Suprapubic skin (tissue), 4 donors: ENCODE data around the gene TRIM47. TPM values are rescaled to one million over a fixed set of nuclear protein-coding genes. Genes with fewer than 3 reads are reported as not detected.

ENCODE experiments used
- DNase-seq, 2 donors: peaks; one replicate each; pipeline ENCODE4 v3.0.0-alpha.2; 2019; ENCODE audit warnings: low spot score in 2 of 2
- H3K27ac ChIP-seq: fragments of 200-600 bp; sonication (generic); one replicate; pipeline ENCODE4 v1.5.1; 2019
- H3K27me3 ChIP-seq: fragments of 200-600 bp; sonication (generic); one replicate; pipeline ENCODE4 v1.5.1; 2019
- H3K36me3 ChIP-seq: fragments of 200-600 bp; sonication (generic); one replicate; pipeline ENCODE4 v1.5.1; 2019
- H3K4me1 ChIP-seq: fragments of 200-600 bp; sonication (generic); one replicate; pipeline ENCODE4 v1.5.1; 2019
- H3K4me3 ChIP-seq: fragments of 200-600 bp; sonication (generic); one replicate; pipeline ENCODE4 v1.5.1; 2019; ENCODE audit warnings: mild to moderate bottlenecking
- H3K9me3 ChIP-seq: fragments of 200-600 bp; sonication (generic); one replicate; pipeline ENCODE4 v1.5.1; 2019
- EP300 ChIP-seq: sonication (generic); formaldehyde crosslinking; IDR thresholded peaks from one replicate; pipeline ENCODE4 v1.6.1; 2017; ENCODE audit warnings: antibody characterized with exemption
- POLR2A ChIP-seq, 2 donors: fragments of 450-650 bp; IDR thresholded peaks; one replicate each; pipeline ENCODE4 v1.6.1; 2017; ENCODE audit warnings: antibody characterized with exemption in 2 of 2, mild to moderate bottlenecking in 2 of 2, moderate library complexity in 2 of 2
- POLR2AphosphoS5 ChIP-seq, 3 donors: sonication (generic); formaldehyde crosslinking; IDR thresholded peaks; one replicate each; pipeline ENCODE4 v1.6.1; 2017; ENCODE audit warnings: antibody characterized with exemption in 3 of 3
- WGBS: methylation state at CpG from one replicate; pipeline ENCODE4 v1.1.5; 2018; 5-methylcytosine and 5-hydroxymethylcytosine counted together
- total RNA-seq, 4 donors: library from RNA; depleted of rRNA; stranded (reverse); fragments of >200 nt; gene quantifications; one replicate each; pipeline ENCODE4 v1.1.0, GENCODE V29; 2016
- TF ChIP-seq, protein P1 (sequence below), 2 donors: fragments of 200-600 bp in 1 of 2; fragments of 450-650 bp in 1 of 2; sonication (generic) in 1 of 2; IDR thresholded peaks; one replicate each; pipeline ENCODE4 v1.5.1; 2016 to 2019; ENCODE audit warnings: antibody characterized with exemption in 2 of 2, mild to moderate bottlenecking in 1 of 2, moderate library complexity in 1 of 2

TRIM47 gene
- total RNA-seq, 4 donors from 2014 or later, result 22.8 to 43.1 (median 27.7) TPM

DNA sequence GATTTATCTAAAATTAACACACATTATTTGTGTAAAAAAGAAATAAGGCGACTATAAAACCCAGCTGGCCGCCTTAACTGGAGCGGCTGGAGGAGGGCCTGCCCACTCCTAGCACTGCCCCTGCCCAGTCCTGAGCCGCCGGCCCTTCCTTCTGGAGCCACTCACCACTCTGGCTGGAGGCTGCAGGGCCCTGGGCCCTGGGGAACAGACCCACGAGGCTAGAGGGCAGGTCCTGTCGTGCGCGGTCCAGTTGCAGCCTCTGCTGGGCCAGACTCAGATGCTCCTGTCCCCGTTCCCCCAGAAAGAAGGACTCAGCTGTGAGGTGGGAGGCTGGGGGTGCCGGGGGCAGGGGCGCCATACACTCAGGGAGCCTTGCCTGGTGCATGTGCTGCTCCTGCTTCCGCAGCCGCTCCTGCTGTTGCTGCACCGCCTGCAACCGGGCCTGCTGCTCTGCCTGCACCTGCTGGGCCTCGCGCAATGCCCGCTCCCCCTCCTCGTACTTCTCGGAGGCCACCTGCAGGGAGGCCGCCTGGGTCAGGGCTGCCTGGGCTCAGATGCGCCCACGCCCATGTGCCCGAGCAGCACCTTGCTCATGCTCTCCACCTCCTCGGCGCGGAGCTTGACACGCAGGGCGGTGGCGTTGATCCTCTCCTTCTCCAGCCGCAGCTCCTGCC is 35.3 kb upstream of the TRIM47 start:
- TF ChIP-seq POLR2AphosphoS5 (IDR thresholded peaks at IDR 0.05) (no peak), POLR2A (IDR thresholded peaks at IDR 0.05) (no peak), EP300 (no peak)
- TF ChIP-seq, protein P1, sequence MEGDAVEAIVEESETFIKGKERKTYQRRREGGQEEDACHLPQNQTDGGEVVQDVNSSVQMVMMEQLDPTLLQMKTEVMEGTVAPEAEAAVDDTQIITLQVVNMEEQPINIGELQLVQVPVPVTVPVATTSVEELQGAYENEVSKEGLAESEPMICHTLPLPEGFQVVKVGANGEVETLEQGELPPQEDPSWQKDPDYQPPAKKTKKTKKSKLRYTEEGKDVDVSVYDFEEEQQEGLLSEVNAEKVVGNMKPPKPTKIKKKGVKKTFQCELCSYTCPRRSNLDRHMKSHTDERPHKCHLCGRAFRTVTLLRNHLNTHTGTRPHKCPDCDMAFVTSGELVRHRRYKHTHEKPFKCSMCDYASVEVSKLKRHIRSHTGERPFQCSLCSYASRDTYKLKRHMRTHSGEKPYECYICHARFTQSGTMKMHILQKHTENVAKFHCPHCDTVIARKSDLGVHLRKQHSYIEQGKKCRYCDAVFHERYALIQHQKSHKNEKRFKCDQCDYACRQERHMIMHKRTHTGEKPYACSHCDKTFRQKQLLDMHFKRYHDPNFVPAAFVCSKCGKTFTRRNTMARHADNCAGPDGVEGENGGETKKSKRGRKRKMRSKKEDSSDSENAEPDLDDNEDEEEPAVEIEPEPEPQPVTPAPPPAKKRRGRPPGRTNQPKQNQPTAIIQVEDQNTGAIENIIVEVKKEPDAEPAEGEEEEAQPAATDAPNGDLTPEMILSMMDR (IDR thresholded peaks at IDR 0.05), result no peak
- Histone ChIP-seq H3K9me3 (no peaks in the 10 kb centered on the region), H3K36me3 (peaks cover 23% of the 10 kb centered on the region), H3K4me3 (no peak overlapping the region), H3K27ac (no peak overlapping the region), H3K27me3 (no peaks in the 10 kb centered on the region), H3K4me1 (peaks cover 27% of the 10 kb centered on the region)
- 92% methylated on average over 23 of the region's 32 CpGs for WGBS
- no peak for DNase-seq

DNA sequence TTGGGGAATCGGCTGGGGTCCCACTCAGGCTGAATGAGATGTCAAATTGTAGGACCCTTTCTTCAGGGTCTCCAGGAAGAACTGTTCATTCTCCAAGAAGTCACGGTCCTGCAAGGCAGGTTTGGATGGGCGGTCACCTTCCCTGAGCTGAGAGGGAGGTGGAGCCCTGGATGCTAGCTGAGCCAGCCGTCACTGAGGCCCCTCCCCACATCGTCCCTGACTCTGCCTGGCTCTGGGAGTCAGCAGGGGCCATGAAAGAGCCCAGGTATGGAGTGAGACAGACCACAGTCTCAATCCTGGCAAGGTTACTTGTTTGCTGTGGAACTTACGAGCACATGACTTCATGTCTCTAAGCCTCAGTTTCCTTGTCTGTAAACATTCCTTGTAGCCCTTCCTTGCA is 32.3 kb upstream of the TRIM47 start:
- H3K27ac ChIP-seq, result peak overlapping the region; percentile 52
- 57% methylated on average over 5 of the region's 6 CpGs for WGBS
- H3K4me3 ChIP-seq, result no peak overlapping the region
- TF ChIP-seq EP300, result no peak
- no peak for TF ChIP-seq POLR2AphosphoS5 (IDR thresholded peaks at IDR 0.05)
- no peak for TF ChIP-seq POLR2A (IDR thresholded peaks at IDR 0.05)
- TF ChIP-seq, protein P1 (IDR thresholded peaks at IDR 0.05), result no peak
- H3K4me1 ChIP-seq, result peaks cover 42% of the 10 kb centered on the region
- H3K9me3 ChIP-seq, result no peaks in the 10 kb centered on the region
- no peaks in the 10 kb centered on the region for H3K27me3 ChIP-seq
- DNase-seq, result no peak
- H3K36me3 ChIP-seq, result peaks cover 13% of the 10 kb centered on the region

DNA sequence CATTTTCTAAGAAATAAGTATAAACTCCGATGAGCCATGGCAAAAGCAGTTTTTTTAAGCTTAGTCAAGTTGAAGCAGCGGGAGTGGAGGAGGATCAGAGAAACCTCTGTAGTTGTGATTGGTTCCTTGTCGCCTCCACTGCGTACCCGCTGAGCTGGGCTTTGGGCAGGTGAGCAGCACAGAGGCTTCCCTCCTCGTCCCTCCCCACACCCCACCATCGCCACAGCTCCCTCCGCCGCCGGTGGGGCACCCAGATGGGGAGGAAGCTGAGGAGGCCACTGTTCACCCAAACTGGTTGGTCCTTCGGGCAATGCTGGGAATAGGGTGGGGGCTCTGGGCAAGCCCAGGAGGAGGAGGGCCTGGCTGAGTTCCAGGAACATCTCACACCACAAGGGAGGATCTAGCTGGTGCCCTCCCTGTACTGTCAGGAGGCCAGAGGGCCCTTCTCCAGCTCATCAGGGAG is 31.5 kb upstream of the TRIM47 start:
- no peak for DNase-seq
- no peak overlapping the region for H3K4me3 ChIP-seq
- H3K27ac ChIP-seq, result peak overlapping the region; percentile 52
- H3K4me1 ChIP-seq, result peaks cover 49% of the 10 kb centered on the region
- WGBS, result 44% methylated on average over 11 of the region's 11 CpGs
- peaks cover 12% of the 10 kb centered on the region for H3K36me3 ChIP-seq
- no peaks in the 10 kb centered on the region for H3K27me3 ChIP-seq
- H3K9me3 ChIP-seq, result no peaks in the 10 kb centered on the region
- TF ChIP-seq EP300 (no peak), POLR2A (IDR thresholded peaks at IDR 0.05) (no peak), POLR2AphosphoS5 (IDR thresholded peaks at IDR 0.05) (no peak)
- TF ChIP-seq, protein P1 (IDR thresholded peaks at IDR 0.05), result no peak

DNA sequence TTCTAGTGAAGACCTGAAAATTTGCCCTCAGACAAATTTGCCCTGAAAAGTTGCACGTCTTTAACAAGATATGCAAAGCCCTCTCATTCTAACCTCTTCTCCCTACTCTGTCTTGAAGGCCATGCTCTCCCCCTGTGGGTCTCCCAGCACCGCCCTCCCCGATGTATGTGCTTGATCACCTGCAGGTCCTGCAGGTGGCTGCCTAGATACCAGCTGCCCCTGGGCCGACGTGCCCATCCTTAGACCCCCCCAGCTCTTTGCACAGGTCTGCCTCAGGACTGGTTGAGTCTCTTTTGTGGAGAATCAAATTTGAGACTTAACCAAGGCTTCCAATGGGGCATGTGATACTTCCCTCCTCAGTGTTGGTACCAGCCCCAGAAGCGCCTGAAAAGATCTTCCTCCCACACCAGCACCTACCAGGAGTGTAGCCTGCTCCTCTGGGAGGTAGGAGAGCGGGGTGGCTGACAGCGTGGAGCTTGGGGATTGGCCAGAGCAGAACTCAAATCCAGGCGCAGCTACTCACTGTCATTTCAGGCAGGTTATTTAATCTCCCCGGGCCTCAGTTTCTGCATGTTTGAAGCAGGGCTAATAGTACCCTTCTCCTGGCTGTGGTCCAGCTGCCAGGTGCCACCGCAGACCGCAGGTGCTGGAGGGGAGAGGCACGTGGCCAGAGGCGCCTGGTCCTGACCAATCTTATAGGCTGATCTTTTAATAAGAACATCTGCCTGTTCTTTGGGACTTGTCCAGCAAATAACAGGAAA is 30.9 kb upstream of the TRIM47 start:
- no peaks in the 10 kb centered on the region for H3K27me3 ChIP-seq
- 47% methylated on average over 14 of the region's 14 CpGs for WGBS
- H3K4me1 ChIP-seq, result peaks cover 50% of the 10 kb centered on the region
- peak overlapping the region; percentile 52 for H3K27ac ChIP-seq
- no peak for DNase-seq
- H3K36me3 ChIP-seq, result peaks cover 8% of the 10 kb centered on the region
- H3K4me3 ChIP-seq, result no peak overlapping the region
- TF ChIP-seq, protein P1 (IDR thresholded peaks at IDR 0.05), result no peak
- TF ChIP-seq POLR2A (IDR thresholded peaks at IDR 0.05) (no peak), POLR2AphosphoS5 (IDR thresholded peaks at IDR 0.05) (no peak), EP300 (no peak)
- H3K9me3 ChIP-seq, result no peaks in the 10 kb centered on the region

DNA sequence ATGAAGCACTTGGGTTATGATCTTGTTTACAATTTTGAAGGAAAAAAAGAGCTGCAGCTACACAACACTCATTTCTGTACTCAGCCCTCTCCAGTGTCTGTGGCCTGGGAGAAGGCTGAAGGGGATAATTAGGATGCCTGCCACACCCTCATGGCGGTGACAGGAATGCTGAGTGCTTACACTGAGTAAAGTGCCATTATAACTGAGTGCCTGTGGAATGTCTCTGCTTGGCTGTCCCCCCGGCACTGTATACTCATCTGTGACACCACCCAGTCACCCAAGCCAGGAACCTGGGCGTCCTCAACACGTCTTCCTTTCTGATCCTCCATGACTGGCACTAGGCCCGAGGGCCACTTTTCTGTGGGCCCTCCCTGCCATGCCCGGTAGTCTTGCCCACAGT is 29.8 kb upstream of the TRIM47 start:
- H3K27ac ChIP-seq, result peak overlapping the region; percentile 56
- no peak for DNase-seq
- H3K27me3 ChIP-seq, result no peaks in the 10 kb centered on the region
- no peak overlapping the region for H3K4me3 ChIP-seq
- H3K9me3 ChIP-seq, result no peaks in the 10 kb centered on the region
- TF ChIP-seq POLR2A (IDR thresholded peaks at IDR 0.05), result no peak
- 19% methylated on average over 6 of the region's 6 CpGs for WGBS
- no peaks in the 10 kb centered on the region for H3K36me3 ChIP-seq
- H3K4me1 ChIP-seq, result peaks cover 57% of the 10 kb centered on the region
